HG02885 (cell line): ENCODE results near the gene ALG11.
"Not testable (repeated sequence)": the region's sequence is repeated elsewhere in the genome, so short reads cannot be mapped to it uniquely, and the experiment has no call there.

Source experiments
- ATAC-seq: cut with Tn5 transposase; IDR thresholded peaks from one replicate; pipeline ENCODE4 v1.9.1; 2021; ENCODE audit warnings: mild to moderate bottlenecking; ENCODE audit not compliant: unreplicated experiment, poor library complexity

Gene ALG11, protein sequence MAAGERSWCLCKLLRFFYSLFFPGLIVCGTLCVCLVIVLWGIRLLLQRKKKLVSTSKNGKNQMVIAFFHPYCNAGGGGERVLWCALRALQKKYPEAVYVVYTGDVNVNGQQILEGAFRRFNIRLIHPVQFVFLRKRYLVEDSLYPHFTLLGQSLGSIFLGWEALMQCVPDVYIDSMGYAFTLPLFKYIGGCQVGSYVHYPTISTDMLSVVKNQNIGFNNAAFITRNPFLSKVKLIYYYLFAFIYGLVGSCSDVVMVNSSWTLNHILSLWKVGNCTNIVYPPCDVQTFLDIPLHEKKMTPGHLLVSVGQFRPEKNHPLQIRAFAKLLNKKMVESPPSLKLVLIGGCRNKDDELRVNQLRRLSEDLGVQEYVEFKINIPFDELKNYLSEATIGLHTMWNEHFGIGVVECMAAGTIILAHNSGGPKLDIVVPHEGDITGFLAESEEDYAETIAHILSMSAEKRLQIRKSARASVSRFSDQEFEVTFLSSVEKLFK

GRCh38 chr13:52011632-52012511, at the start of gene ALG11:
TSS of gene ALG11 (plus strand) at chr13:52012398. CDS start at chr13:52012419, 21 bp downstream.
- peak; percentile 99 for ATAC-seq

- no peak for ATAC-seq
Measured at GRCh38 chr13:51966186-51966585, 46.0 kb upstream of the ALG11 start.

DNA sequence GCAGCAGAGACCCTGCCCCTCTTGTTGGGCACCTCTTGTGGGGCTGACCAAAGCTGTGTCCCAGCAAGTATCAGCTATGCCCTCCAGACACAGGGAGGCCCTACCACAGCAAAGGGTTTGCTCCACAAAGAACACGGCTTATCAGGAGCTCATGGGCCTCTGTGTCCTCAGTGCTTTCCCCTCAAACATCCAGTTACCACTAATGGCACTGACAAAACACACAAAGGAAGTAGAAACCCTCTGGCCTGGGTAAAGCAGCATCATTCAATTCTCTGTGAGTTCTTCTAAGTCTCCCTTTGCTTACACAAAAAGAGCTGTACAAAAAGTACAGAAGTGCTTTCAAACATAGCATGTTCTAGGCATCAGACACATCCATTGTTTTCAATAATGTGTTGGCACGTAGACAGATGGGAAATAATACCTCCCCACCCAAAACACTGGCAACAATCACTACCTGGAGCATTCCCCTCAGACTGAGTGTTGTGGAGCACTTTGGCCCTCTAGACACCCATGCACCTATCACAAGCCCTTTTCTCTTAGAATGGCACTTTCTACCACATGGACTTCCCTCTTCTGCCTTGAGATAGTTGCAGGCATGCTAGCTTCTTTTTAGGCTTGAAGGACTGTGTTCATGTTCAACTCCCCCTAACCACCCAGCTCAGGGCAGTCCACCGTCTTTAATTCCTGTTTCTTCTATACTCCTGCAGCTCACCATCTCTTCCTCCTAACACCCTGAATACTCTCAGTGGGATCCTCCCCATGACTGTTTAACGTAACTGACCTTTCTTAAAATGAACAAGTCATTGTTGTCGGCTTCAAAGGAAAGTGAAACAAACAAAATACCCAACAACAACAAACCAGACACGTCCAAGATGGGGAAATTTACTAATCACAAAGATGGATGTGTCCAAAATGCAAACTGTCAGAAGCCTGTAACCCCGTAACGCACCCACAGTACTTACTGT, 44.4 kb upstream of the ALG11 start:
- ATAC-seq: no peak

GRCh38 chr13:51970349-51970748, 41.8 kb upstream of the ALG11 start:
- ATAC-seq: no peak

DNA sequence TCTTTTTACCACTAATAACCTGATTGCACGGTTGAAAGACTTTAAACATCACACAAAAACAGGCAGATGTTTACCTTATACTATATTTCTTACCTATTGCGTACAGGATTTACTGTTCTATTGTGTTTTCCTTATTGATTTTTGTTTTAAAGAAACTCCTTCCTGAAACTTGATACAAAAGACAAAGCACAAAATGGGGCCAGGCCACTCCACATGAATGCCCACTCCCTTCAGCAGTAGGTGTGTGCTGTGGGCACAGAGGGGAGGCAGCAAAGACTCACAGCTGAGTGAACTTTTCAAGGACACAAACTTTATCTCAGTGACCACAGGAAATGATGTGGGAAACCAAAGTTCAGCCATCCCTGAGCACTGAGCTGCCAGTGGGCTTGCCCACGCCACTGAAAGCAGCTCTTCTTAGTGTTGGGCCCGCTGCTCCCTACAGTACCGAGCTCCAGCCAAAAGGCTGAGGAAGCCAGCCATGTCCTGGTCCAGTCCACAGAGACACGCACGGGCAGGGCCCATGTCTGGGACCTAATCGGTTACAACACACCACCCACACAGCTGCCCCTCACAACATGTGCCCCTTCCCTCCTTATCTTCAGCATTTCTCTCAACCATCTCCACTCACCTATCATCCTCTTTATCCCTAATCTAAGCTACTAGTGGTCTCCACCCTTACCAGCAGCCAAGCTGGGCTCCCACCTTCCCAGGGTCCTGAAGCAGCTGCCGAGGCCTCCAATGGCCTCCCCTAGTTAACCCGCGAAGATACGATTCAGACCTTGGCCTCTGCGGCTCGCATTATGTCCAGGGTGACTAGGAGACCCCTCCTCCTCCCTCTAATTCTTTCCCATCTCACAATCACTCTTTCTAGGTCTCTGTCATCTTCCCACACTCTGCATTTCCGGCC, 40.4 kb upstream of the ALG11 start:
- no peak for ATAC-seq

DNA sequence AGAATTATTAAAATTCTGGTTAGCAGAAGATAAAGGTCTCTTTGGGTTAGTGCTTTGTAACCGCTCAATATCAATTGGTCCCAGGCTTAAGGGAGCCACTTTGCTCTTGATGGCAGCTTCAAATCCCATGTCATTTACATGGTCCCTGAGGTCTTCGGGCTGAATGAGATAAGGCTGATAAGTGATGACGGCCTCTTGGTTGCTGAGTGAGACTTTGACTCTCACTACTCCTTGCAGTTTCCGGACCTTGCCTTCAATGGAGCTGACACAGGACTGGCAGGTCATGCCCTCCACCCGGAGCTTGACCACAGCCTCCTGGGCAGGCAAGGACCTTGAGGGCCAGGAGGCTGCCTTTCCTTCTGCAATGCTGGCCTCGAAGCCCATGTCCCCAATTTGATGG, 37.7 kb upstream of the ALG11 start:
- no peak for ATAC-seq

- ATAC-seq: no peak
Measured at GRCh38 chr13:51976423-51976822, 35.8 kb upstream of the ALG11 start.

- ATAC-seq: no peak
Measured at GRCh38 chr13:51976890-51977289, 35.3 kb upstream of the ALG11 start.

DNA sequence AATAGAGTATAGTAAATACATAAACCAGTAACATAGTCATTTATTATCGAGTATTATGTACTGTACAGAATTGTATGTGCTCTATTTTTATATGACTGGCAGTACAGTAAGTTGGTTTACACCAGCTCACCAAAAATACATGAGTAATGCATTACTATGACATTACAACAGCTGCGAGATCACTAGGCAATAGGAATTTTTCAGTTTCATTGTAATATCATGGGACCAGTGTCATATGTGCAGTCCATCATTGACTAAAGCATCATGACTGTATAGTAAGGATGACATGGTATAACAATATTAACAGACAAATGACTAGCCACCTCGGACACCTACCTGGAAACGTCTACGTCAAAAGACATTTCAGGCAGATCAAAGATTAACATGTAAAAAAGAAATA, 34.6 kb upstream of the ALG11 start:
- ATAC-seq: no peak

GRCh38 chr13:51978796-51979556, 33.2 kb upstream of the ALG11 start:
- no peak for ATAC-seq

- ATAC-seq: no peak
Measured at GRCh38 chr13:51980908-51981307, 31.3 kb upstream of the ALG11 start.

- ATAC-seq: no peak
Measured at GRCh38 chr13:51981355-51981754, 30.8 kb upstream of the ALG11 start.

GRCh38 chr13:51983292-51983691, 28.9 kb upstream of the ALG11 start:
- ATAC-seq: not testable (repeated sequence)

- ATAC-seq: not testable (repeated sequence)
Measured at GRCh38 chr13:51984904-51985303, 27.3 kb upstream of the ALG11 start.

DNA sequence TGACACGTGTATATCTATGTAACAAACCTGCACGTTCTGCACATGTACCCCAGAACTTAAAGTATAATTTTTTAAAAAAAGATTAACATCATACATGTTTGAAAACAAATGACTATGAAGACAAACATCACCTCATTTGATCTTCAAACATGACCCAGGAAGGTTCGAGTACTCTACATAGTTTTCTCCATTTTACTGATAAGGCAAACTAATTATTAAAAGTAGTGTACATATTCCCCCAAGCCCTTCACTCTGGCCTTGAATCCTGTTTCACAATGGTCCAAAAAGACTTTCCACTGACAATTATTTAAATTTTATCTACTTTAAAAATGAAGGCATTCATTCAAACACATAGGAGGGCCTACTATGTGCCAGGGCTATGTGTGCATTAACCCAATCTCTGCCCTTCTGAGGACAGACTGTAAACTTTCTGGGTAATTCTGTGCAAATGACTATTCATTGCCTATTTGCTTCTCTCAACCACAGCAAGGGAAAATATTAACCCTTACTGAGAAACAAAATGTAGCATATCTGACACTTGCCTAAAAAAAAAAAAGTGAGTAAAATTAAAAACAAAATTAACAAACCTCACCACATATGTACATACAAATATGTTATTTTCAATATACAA, 23.1 kb upstream of the ALG11 start:
- no peak for ATAC-seq

- no peak for ATAC-seq
Measured at GRCh38 chr13:51993713-51994112, 18.5 kb upstream of the ALG11 start.

DNA sequence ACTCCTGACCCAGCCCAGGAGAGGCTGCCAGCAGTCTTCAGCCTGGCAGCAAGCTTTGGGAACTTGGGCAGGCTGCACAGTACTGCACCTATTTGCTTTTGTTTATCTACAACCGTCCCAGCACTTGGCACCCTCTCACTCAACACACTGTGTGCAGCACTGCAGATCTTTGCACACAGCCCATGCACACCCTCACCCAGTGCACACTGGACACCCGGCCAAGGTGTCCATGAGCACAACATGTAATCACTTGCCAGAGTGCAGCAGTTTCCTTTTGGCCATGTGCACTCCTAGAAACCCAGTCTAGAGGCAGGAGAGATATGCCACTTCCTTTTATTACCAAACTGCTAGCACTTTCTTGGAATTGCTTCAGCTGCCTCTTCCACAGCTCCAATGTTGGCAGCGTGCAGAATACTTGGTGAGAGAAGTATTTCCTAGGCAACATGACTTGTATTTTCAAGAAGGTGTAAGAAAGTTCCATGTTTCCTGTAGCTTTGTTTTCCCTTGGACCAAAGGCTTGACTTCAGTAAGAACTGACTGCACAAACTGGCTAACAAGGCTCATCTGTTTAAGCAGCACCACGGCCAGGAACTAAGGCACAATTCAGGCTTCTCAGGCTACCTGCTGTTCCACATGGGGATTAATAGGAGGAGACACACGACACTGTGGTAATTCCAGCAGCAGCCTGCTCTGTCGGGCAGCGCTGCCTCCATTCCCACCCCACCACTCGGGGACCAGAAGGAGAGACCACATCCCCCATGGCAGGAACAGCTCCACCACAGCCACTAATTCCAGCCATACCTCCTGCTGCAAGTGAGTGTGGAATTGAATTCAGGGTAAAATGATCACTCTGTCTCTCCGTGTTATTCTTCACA, 16.3 kb upstream of the ALG11 start:
- ATAC-seq: no peak
